Testis (tissue), 2 donors: Measurements from ENCODE around the gene GUF1.

Experiments used
- CTCF ChIP-seq, 3 experiments: fragments of 450-650 bp in 2 of 3; fragments of 200-600 bp in 1 of 3; sonication (generic) in 1 of 3; IDR thresholded peaks; one replicate each; pipeline ENCODE4 v1.5.1; 2016 to 2019; ENCODE audit warnings: antibody characterized with exemption in 3 of 3, mild to moderate bottlenecking in 2 of 3, moderate library complexity in 1 of 3
- POLR2A ChIP-seq: fragments of 450-650 bp; IDR thresholded peaks from one replicate; pipeline ENCODE4 v1.6.1; 2017; ENCODE audit warnings: antibody characterized with exemption, mild to moderate bottlenecking, moderate library complexity

GRCh38 chr4:44727471-44727870 lies 49.3 kb downstream of the GUF1 start:
- TF ChIP-seq CTCF (IDR thresholded peaks at IDR 0.05) (no peak), POLR2A (no peak)
